Astrocyte (in vitro differentiated cells and primary cell): ENCODE results near the gene DNAJC8. TPM values are rescaled to one million over a fixed set of nuclear protein-coding genes. Genes with fewer than 3 reads are reported as not detected.

Experiments
- DNase-seq: peaks from one replicate; pipeline ENCODE4 v3.0.0-alpha.2; 2010; ENCODE audit warnings: low read depth
- FAIRE-seq: peaks from 2 replicates; lab custom pipeline; 2011; peaks lifted over from hg19 to GRCh38; lab: Jason Lieb, UNC
- H2AFZ ChIP-seq: 2 replicates; pipeline ENCODE4 v1.6.0; 2012; ENCODE audit warnings: low read depth, low read length, inconsistent platforms
- H3K27ac ChIP-seq: 2 replicates; pipeline ENCODE4 v1.5.1; 2011; ENCODE audit warnings: low read depth, low read length, inconsistent platforms
- H3K27me3 ChIP-seq: 2 replicates; pipeline ENCODE4 v1.6.0; 2011; ENCODE audit warnings: low read length, inconsistent platforms; ENCODE audit not compliant: insufficient read depth
- H3K36me3 ChIP-seq: 2 replicates; pipeline ENCODE4 v1.5.1; 2011; ENCODE audit warnings: low read length, inconsistent platforms; ENCODE audit not compliant: insufficient read depth
- H3K4me1 ChIP-seq: 2 replicates; pipeline ENCODE4 v1.5.1; 2011; ENCODE audit warnings: low read length, inconsistent platforms; ENCODE audit not compliant: insufficient read depth
- H3K4me2 ChIP-seq: 2 replicates; pipeline ENCODE4 v1.6.0; 2012; ENCODE audit warnings: low read length, inconsistent platforms
- H3K4me3 ChIP-seq: 2 replicates; pipeline ENCODE4 v1.5.1; 2011; ENCODE audit warnings: low read depth, mild to moderate bottlenecking, low read length, inconsistent platforms; ENCODE audit not compliant: insufficient read depth
- H3K79me2 ChIP-seq: 2 replicates; pipeline ENCODE4 v1.6.0; 2012; ENCODE audit warnings: mild to moderate bottlenecking, low read length, inconsistent platforms; ENCODE audit not compliant: insufficient read depth
- H3K9ac ChIP-seq: 2 replicates; pipeline ENCODE4 v1.6.0; 2012; ENCODE audit warnings: mild to moderate bottlenecking, low read length, inconsistent platforms
- H3K9me3 ChIP-seq: 2 replicates; pipeline ENCODE4 v1.5.1; 2012; ENCODE audit warnings: low read depth, mild to moderate bottlenecking, low read length, inconsistent platforms; ENCODE audit not compliant: insufficient read depth
- H4K20me1 ChIP-seq: 2 replicates; pipeline ENCODE4 v1.6.0; 2012; ENCODE audit warnings: low read length, inconsistent platforms; ENCODE audit not compliant: insufficient read depth
- H3K27ac Mint-ChIP-seq: one replicate; pipeline ENCODE4 v1.8.0; 2021; ENCODE audit warnings: mild to moderate bottlenecking, mixed read lengths; ENCODE audit not compliant: unreplicated experiment
- H3K27me3 Mint-ChIP-seq: one replicate; pipeline ENCODE4 v1.8.0; 2021; ENCODE audit warnings: low read depth, mixed read lengths; ENCODE audit not compliant: unreplicated experiment
- H3K36me3 Mint-ChIP-seq: one replicate; pipeline ENCODE4 v1.8.0; 2021; ENCODE audit warnings: low read depth, mixed read lengths; ENCODE audit not compliant: unreplicated experiment
- H3K4me1 Mint-ChIP-seq: one replicate; pipeline ENCODE4 v1.8.0; 2021; ENCODE audit warnings: low read depth, mixed read lengths; ENCODE audit not compliant: unreplicated experiment
- H3K4me3 Mint-ChIP-seq: one replicate; pipeline ENCODE4 v1.8.0; 2021; ENCODE audit warnings: mild to moderate bottlenecking, moderate library complexity, mixed read lengths; ENCODE audit not compliant: unreplicated experiment
- H3K9me3 Mint-ChIP-seq: one replicate; pipeline ENCODE4 v1.8.0; 2021; ENCODE audit warnings: mild to moderate bottlenecking, mixed read lengths; ENCODE audit not compliant: unreplicated experiment
- CTCF ChIP-seq: IDR thresholded peaks from 2 replicates; pipeline ENCODE4 v1.5.1; 2011; ENCODE audit warnings: low read depth, mild to moderate bottlenecking, inconsistent platforms, low read length, moderate library complexity; ENCODE audit not compliant: insufficient read depth
- EZH2 ChIP-seq: IDR thresholded peaks from 2 replicates; pipeline ENCODE4 v1.6.1; 2012; ENCODE audit warnings: mild to moderate bottlenecking, low read length, inconsistent platforms; ENCODE audit not compliant: insufficient read depth
- total RNA-seq: library from RNA; stranded (reverse); gene quantifications from 2 replicates; pipeline ENCODE4 v1.2.1, GENCODE V29; 2021

The DNAJC8 gene
- total RNA-seq, 1 donor from 2014 or later = 91.3 TPM

- no peaks in the 10 kb centered on the region for H3K79me2 ChIP-seq
- peaks cover 9% of the 10 kb centered on the region for H3K4me1 Mint-ChIP-seq
- H3K4me2 ChIP-seq = no peak overlapping the region
- H3K9me3 Mint-ChIP-seq = peaks cover 2% of the 10 kb centered on the region
- DNase-seq (no peak), FAIRE-seq (no peak)
- H4K20me1 ChIP-seq = no peaks in the 10 kb centered on the region
- peaks cover 14% of the 10 kb centered on the region for H3K4me1 ChIP-seq
- no peak overlapping the region for H3K27ac ChIP-seq
- no peaks in the 10 kb centered on the region for H3K9me3 ChIP-seq
- no peaks in the 10 kb centered on the region for H3K36me3 ChIP-seq
- no peaks in the 10 kb centered on the region for H3K27me3 ChIP-seq
- H3K4me3 Mint-ChIP-seq = no peak overlapping the region
- no peaks in the 10 kb centered on the region for H3K36me3 Mint-ChIP-seq
- H3K9ac ChIP-seq = no peak overlapping the region
- TF ChIP-seq EZH2 (no peak), CTCF (no peak)
- no peaks in the 10 kb centered on the region for H3K27me3 Mint-ChIP-seq
- H3K27ac Mint-ChIP-seq = no peak overlapping the region
- H2AFZ ChIP-seq = no peak overlapping the region
- H3K4me3 ChIP-seq = no peak overlapping the region
Observed at GRCh38 chr1:28157894-28158293, 74.9 kb downstream of the DNAJC8 start.

DNA sequence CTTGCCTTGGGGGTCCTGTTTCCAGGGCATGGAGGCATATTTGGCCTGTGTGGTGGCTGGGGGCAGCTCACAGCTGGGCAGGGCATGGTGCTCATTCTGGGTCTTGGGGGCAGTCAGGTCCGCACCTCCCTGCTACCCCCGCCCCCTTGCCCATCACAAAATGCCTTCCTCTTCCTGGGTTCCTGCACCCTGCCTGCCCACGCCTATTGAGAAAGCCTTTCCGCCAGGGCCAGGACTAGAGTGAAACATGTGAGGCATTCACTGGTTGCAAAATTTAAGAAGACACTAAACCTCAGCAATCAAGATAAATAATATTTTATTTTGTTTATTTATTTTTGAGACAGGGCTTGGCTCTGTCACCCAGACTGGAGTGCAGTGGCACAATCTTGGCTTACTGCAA, 76.0 kb downstream of the DNAJC8 start:
- H3K9ac ChIP-seq = no peak overlapping the region
- no peaks in the 10 kb centered on the region for H3K27me3 ChIP-seq
- H4K20me1 ChIP-seq = no peaks in the 10 kb centered on the region
- DNase-seq (no peak), FAIRE-seq (no peak)
- no peaks in the 10 kb centered on the region for H3K36me3 ChIP-seq
- TF ChIP-seq CTCF = no peak
- no peak for TF ChIP-seq EZH2
- no peaks in the 10 kb centered on the region for H3K36me3 Mint-ChIP-seq
- no peak overlapping the region for H2AFZ ChIP-seq
- H3K4me1 ChIP-seq = peaks cover 15% of the 10 kb centered on the region
- H3K4me3 ChIP-seq = no peak overlapping the region
- H3K27me3 Mint-ChIP-seq = no peaks in the 10 kb centered on the region
- no peak overlapping the region for H3K4me3 Mint-ChIP-seq
- no peak overlapping the region for H3K27ac ChIP-seq
- H3K4me1 Mint-ChIP-seq = peaks cover 9% of the 10 kb centered on the region
- H3K4me2 ChIP-seq = no peak overlapping the region
- H3K79me2 ChIP-seq = no peaks in the 10 kb centered on the region
- H3K9me3 ChIP-seq = no peaks in the 10 kb centered on the region
- H3K27ac Mint-ChIP-seq = no peak overlapping the region
- peaks cover 2% of the 10 kb centered on the region for H3K9me3 Mint-ChIP-seq

DNA sequence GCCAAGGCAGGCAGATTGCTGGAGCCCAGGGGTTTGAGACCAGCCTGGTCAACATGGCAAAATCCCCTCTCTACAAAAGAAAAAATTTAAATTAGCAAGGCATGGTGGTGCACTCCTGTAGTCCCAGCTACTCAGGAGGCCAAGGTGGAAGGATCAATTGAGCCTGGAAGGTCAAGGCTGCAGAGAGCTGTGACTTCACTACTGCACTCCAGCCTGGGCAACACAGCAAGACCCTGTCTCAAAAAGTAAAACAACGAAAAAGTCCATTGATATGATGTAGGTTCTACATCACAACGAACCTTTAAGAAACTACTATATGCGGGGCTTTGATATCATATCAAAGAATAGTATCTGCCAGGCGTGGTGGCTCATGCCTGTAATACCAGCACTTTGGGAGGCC, 77.2 kb downstream of the DNAJC8 start:
- no peak overlapping the region for H3K4me2 ChIP-seq
- Mint-ChIP-seq H3K36me3 (no peaks in the 10 kb centered on the region), H3K27ac (no peak overlapping the region), H3K4me3 (no peak overlapping the region), H3K27me3 (no peaks in the 10 kb centered on the region), H3K4me1 (peaks cover 3% of the 10 kb centered on the region), H3K9me3 (peaks cover 2% of the 10 kb centered on the region)
- no peaks in the 10 kb centered on the region for H3K9me3 ChIP-seq
- H3K27me3 ChIP-seq = no peaks in the 10 kb centered on the region
- FAIRE-seq (no peak), DNase-seq (no peak)
- no peak overlapping the region for H3K27ac ChIP-seq
- H3K9ac ChIP-seq = no peak overlapping the region
- no peak overlapping the region for H3K4me3 ChIP-seq
- no peak for TF ChIP-seq CTCF
- no peak for TF ChIP-seq EZH2
- no peaks in the 10 kb centered on the region for H4K20me1 ChIP-seq
- H3K79me2 ChIP-seq = no peaks in the 10 kb centered on the region
- H2AFZ ChIP-seq = no peak overlapping the region
- H3K4me1 ChIP-seq = peaks cover 9% of the 10 kb centered on the region
- no peaks in the 10 kb centered on the region for H3K36me3 ChIP-seq
